Uterus (tissue), 2 donors: Measurements from ENCODE around the gene ZNF587B.
"Not testable (repeated sequence)": the region's sequence is repeated elsewhere in the genome, so short reads cannot be mapped to it uniquely, and the experiment has no call there.

Source experiments
- CTCF ChIP-seq, 4 experiments: fragments of 200-600 bp in 2 of 4; fragments of 450-650 bp in 2 of 4; sonication (generic) in 2 of 4; IDR thresholded peaks; one replicate each; pipeline ENCODE4 v1.5.1; 2016 to 2019; ENCODE audit warnings: antibody characterized with exemption in 4 of 4, mild to moderate bottlenecking in 2 of 4, moderate library complexity in 1 of 4
- POLR2A ChIP-seq, 2 donors: fragments of 450-650 bp; IDR thresholded peaks; one replicate each; pipeline ENCODE4 v1.6.1; 2016; ENCODE audit warnings: antibody characterized with exemption in 2 of 2, mild to moderate bottlenecking in 1 of 2, moderate library complexity in 1 of 2

DNA sequence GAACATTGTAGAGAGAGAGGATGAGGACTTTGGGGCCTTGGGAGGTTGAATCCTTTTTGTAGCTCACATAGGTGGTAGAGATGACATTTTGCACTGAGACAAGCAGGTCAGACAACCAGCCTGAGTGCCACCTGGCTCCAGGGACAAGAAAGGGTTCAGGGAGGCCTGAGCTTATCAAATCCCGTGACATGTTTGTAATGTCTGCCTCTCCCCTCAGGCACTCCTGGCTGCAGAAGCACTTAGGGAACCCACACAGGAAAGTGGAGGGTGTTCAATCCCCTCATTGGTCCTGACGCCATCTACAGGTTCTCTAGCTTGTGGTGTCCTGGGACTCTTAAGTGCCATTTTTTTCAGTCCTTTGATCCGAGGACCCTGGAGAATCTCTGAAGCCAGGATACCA is 9.0 kb upstream of the ZNF587B start:
- not testable (repeated sequence) for TF ChIP-seq CTCF, POLR2A (IDR thresholded peaks at IDR 0.05)
